GM19468 (cell line): Measurements from ENCODE around the gene PEF1.

Source experiments
- ATAC-seq: cut with Tn5 transposase; IDR thresholded peaks from one replicate; pipeline ENCODE4 v1.9.1; 2021; ENCODE audit warnings: mild to moderate bottlenecking, moderate library complexity, moderate number of reproducible peaks; ENCODE audit not compliant: unreplicated experiment; ENCODE audit errors: extremely low read depth

The PEF1 gene

DNA sequence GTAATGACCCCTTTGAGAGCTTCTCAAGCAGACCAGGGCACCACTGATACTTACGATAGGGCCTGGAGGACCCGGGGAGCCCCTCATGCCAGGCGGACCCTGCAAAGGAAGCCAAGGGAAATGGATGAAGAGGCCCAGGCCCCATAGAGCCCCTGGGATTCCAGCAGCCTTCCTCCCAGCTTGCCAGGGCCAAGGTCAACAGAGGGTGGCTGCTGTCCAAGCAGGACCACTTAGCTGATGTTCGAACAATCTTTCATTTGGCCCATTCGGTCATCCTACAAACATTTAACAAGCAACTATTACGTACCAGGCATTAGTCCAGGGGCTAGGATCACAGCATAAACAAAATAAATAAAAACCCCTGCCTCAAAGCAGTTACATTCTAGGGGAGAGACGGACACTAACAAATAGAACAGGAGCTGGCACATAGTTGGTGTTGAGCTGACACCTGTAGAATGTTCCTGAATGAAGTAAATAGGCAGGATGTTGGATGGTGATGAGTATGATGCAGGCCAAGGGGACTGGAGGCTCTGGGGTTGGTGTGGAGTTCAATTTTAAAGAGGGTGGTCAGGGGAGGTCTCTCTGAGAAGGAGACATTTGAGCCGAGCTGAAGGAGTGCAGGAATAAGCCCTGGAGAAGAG lies 27.0 kb upstream of the PEF1 start:
- ATAC-seq, result no peak

DNA sequence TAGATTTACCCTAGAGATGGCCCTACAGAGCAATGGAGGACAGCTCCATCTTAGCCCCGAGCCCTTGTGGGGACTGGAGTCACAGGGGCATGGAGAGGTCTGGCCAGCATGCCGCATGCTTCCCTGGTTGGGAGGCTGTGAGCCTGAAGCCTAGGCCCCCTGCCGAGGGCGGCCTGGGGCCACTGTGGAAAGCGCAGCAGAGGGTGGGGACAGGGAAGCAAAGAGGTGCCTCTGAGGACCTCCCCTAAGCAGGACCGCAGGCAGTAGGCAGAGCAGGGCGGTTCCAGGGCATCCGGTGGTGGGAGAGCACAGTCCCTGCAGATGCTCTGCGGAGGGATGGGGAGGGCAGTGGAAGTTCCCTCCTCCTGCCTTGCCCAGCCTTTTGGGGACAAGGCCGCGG lies 26.5 kb upstream of the PEF1 start:
- ATAC-seq, result no peak

DNA sequence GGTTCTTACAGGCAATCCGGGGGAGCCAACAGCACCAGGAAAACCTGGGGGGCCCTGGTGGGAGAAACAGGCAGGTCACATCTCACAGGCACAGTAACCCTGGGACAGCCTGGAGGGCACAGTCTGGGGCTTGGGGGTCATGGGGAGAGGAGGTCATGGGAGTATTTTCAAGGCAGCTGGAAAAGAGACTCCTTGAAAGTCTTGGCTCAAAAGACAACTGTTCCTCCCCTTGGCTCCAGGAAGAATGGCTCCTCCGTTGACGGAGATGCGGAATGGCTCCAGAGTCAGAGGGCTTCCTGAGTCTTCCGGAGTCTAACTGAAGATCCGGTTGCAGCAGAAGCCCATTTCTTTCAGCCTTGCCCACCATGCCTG lies 25.9 kb upstream of the PEF1 start:
- no peak for ATAC-seq

DNA sequence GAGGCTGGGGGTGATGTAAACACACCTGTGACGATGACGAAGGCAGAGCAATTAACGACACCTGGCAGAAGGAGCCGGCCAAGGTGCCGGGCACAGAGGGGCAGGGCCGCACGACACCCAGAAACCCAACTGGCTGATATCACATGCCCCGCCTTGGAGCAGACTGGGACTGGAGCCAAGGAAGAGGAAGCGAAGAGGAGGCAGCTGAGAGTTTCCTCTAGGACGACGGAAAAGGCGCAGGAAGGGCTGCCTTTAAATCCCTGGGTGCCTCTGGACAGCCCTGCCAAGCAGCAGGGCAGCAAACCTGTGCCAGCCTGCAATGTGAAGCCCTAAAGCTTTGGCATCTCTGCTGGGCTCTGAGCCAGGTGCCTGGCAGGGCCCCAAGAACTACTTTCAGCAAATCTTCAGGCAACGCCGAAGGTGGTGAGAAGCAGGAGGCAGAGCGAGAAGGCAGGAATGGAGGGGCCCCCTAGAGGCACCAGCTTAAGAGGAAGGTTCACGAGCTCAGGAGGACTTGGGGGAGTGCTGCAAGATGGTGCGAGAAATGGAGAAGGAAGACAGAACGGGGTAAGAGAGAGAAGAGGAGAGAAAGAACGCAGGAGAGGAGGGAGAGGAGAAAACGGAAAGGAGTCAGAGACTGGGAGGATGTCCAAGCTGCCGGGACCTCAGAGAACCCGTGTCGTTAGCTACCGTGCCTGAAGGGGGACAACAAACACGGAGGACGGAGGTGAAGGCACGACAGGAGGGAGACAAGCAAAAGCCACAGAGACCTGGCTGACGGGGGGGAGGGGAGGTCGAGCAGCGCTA lies 25.3 kb upstream of the PEF1 start:
- no peak for ATAC-seq

DNA sequence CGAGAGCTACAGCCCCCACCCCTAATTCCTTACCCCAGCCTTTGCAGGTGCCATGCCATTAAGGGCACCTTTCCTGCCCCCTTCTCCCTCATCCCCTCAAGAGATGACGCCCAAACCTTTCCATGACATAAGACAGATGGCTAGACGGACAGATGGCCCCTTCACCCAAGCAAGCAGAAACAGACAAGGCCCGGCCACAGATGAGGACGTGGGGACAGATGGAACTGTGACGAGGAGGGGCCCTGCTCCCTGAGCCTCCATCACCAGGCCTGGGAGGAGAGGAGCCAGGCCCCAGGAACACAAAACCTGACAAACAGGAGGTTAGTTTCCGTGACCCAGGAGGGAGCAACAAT lies 24.7 kb upstream of the PEF1 start:
- no peak for ATAC-seq

DNA sequence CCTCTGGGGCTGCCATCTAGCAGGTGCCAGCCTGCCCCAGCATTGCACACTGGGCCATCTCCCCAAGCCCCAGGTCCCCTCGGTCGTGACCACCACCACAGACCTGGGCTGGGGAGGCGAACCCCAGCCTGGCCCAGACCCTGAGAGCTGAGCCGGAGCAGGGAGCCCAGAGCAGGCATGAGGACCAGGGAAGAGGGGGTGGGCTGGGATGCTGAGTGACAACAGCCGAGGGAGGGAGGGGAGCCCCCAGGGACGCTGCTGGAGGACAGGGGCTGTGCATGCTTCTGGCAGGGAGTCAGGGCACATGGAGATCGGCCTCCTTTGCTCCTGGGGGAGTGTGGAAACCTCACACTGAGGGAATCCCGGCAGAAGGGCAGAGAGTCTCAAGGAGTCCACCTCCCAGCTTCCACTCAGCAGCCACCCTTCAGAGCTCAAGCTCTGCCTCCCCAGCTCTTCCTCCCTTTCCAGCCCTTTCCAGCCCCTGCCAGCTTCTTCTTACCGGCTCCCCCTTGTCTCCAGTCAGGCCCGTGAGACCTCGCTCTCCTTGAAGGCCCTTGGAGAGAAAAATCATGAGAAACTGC lies 23.7 kb upstream of the PEF1 start:
- no peak for ATAC-seq

DNA sequence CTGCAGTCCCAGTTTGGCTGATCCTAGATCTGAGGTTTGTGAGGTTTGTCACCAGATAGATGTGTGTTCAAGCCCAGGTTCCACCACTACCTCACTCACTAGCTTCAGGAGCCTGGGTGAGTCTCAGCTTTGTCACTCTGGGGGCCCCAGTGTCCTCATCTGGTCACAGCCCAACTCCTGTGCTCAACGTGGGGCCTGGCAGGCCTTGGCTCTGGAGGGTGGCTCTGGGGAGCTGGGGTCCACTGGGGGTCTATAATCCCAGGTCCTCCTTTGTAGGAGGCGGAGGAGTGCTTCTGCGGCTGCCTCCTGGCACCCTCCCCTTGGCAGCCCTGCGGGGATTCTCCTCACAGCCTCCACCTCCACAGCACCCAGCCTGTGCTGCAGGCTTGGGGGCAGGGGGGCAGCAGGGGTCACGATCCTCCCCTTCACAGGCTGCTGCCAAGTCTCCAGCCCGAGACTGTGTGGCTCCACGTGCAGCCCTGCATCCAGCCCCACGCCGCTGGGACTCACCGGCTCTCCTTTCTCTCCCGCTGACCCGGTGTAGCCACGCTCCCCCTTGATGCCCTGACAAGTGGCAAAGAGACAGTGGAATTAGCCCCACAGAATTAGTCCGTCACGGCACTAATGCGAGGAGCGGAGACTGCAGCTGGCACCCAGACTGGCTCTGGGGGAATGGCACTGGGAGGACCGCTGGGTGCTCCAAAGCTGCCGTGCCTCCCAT lies 22.5 kb upstream of the PEF1 start:
- no peak for ATAC-seq

DNA sequence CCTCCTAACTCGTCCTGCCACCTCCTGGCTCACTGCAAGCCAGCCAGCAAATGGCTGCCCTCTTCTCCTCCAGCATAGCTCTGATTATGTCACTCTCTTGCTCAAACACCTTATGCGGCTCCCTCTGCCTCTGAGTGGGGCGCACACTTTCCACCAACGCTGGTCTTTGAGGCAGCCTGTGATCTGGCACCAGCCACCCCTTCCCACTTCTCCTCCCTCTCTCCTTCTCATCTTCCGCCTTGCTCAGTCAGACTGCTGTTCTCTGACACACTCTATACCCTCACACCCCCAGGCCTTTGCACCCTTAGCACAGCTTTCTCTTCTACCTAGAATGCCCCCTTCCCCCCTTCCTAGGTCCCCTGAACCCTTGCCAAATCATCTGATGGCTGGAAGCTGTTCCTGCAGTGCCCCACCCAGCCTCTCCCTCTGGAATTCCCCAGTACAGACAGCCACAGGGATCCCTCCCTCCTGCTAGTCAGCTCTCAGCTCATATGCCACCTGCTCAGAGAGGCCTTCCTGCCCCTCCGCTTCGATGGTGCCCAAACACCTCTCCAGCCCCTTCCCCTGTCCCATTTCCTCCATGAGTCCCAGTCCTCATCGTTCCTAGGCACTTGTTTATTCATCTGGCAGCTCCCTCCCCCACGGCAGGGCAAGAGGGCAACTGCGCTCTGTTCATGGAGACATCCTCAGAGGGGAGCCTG lies 21.7 kb upstream of the PEF1 start:
- no peak for ATAC-seq

DNA sequence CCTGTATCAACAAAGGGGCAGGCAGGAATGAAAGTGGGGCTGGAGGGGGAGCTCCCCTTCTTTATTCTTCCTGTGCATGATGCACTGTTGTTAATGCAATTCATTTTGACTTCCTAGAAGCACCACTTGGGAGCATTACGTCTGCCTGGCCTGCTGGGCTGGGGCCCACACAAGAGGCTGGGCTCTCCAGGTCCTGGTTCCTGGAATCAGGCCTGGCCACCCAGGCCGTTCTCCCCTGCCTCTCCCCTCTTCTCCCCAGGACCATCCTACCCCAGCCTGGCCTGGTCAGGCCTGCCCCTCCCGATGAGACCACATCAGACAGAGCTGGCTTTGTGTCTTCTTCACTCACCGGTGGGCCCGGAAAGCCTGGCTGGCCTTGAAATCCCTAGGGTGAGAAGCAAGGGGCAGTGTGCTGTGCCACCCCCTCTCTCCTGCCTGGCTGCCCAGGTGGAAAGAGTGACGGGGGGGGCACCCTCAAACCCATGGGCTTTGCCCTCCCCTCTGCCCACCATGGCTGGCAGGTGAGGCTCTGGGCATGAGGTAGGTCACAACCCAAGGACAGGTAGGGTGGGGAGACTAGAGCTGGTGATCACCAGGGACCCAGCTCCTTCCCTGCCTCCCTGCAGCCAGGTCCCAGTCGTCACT lies 20.7 kb upstream of the PEF1 start:
- no peak for ATAC-seq

DNA sequence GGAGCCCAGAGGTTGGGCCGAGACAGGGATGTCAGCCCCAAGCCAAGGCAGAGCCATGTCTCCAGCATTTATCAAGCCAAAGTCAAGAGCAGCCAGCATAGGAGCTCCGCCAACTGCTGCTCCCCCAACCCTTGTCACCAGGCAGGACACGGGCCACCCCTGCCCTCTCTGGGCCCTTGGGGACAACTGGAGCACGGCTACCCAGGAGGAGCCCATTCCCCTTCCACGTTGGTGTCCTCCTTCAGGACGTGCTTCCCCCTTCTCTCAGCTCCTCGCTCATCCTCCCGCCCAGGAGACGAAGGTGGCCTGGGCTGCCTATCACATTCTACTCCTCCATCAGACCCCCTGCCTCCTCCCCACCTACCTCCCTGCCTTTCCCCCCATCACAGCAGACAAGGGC lies 19.9 kb upstream of the PEF1 start:
- no peak for ATAC-seq

DNA sequence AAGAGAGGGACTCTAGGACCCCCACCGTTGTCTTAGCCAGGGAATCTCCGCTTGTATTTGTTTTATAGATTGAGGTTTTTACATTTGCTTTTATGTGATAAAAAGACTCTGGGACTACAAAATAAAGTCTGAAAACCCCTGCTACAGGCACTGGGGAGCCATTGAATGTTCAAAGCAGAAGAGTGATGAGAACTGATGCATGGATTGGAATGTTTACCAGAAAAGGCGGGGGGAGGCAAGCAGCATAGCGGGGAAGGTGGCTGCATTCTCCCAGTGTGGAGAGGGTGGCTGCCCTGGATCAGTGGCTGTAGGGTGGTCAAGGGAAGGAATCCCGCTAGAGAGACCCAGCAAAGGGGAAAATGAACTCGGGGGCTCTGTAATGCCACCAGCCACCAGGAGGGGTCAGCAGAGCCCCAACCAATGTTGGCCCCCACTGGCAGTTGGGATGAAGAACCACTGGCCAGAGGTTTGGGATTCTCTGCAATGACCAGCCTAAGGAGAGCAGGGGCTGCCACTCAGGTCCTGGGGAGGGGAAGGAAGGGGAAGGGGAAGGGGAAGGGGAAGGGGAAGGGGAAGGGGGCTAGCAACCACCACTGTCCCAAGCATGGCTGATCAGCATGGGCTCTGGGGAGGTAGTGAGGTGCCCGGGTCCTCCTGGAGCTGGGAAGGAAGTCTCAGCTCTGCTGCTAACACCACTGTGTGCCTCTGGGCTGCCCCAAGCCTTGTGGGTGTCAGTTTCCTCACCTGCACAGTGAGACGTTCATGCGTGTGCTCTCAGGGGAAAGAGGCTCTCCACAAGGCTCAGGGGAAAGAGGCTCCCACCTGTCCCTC lies 19.2 kb upstream of the PEF1 start:
- ATAC-seq, result no peak

DNA sequence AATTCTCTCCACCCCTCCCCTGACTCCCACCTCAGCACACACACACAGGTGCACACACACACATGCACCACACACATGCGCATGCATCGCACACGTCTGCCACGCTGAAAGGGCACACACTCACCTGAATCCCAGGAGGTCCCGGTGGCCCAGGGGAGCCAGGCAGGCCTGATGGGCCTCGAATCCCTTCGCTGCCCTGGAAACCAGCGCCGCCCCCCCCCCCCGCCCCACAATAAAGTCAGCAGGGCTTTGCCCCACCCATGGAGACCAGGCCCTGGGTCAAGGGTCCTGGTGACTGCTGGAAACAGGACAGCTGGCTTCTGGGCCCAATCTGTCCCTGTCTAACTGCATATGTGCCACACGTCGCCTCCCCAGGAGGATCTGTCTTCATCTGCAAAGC lies 17.8 kb upstream of the PEF1 start:
- no peak for ATAC-seq

DNA sequence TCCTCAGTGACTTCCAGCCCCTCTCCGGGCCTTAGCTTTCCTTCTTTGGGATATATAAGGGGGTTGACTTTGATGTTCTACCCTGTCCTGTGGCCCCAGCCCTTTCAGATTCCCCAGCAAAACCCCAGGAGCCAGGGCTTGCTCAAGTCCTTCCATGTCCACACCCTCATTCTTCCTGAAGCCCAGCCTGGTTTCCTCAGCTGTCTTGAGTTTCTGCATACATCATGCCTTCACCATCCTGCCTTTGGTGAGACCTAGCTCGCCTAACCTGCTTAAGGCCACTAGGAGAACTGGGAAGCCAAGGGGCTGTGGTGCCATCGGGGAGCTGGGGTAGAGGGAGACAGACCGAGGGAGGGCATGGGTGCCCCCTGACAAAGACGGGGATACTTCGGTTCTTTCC lies 17.2 kb upstream of the PEF1 start:
- ATAC-seq, result no peak

DNA sequence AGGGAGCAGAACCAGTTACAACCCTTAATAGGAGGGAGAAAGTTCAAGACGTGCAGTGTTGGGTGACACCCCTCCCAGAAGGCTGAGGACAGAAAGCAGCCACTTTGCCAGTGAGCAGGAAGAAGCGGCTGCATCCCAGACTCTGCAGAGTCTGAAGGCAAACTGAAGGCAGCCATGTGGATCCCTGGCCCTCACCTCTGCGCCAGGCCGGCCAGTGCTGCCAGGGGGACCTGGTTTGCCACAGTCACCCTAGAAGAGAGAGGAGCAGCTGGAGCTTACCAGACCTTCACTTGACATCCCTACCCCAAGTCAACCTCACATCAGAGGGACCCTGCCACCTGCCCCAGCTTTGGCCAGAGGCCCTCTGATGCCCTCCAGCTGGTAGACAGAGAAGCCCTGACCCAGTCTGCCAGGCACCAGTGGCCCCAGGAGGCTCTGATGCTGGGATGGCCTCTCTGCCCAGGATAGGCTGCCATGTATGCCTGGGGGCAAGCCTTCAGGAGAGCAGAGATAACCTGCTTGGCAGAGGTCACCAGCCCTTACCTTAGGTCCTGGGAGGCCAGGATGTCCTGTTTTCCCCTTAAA lies 16.3 kb upstream of the PEF1 start:
- no peak for ATAC-seq

DNA sequence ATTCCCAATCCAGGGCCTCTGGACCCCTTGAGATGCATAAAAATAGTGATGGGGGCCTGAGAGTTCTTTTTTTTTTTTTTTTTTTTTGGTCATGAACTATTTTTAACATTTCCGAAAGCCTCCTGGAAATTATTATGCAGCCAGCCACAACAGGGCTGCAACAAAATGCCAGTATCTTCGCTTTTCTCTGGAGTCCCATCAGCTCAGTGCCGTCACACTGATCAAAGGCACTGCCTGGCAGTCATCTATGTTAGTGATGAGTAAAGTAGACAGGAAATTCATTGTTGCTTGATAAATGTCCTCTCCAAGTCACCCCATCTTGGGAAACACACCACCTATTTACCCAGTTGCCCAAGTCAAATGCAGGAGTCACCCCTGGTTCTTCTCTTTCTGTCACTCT lies 15.2 kb upstream of the PEF1 start:
- ATAC-seq, result no peak

DNA sequence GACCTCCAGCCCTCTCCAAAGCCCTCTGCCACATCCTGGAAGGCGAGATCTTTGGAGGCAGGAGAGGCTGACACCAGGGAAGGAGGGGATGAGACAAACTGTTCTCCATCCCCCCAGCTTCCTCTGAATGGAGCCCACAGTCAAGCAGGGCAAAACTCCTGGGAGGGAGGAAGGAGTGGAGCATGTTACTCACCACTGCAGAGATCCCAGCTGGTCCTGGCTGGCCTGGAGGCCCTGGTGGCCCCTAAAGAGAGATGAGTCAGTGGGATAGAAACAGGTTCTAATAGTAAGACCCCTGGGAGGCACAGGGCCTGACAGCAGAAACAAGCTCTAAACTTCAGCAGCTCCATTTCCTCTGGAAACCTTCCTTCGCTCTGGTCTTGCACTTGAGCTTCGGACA lies 14.0 kb upstream of the PEF1 start:
- ATAC-seq, result no peak

DNA sequence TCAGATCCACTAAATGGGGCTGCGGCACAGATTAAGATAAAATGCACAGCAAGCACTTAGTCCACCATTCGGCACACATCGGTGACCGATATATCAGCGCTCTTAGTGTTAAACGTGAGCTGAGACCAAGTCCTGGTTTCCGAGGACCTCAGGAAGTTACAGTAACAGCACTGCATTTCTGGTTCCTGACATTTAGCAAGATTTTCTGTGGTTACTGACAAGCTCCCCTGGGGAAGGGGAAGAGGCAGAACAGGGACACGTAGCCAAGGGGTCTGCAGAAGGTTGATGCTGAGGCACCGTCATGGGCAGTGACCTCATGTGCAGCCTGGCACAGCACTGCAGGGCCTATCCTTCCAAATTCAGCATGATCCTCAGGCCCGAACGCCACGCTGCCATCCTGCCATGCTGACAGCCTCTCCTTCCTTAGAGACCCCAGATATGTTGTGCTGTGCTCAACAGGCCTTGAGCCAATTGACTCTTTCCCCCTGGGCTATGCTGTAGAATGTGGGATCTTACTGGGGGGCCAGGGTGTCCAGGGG lies 13.4 kb upstream of the PEF1 start:
- no peak for ATAC-seq

DNA sequence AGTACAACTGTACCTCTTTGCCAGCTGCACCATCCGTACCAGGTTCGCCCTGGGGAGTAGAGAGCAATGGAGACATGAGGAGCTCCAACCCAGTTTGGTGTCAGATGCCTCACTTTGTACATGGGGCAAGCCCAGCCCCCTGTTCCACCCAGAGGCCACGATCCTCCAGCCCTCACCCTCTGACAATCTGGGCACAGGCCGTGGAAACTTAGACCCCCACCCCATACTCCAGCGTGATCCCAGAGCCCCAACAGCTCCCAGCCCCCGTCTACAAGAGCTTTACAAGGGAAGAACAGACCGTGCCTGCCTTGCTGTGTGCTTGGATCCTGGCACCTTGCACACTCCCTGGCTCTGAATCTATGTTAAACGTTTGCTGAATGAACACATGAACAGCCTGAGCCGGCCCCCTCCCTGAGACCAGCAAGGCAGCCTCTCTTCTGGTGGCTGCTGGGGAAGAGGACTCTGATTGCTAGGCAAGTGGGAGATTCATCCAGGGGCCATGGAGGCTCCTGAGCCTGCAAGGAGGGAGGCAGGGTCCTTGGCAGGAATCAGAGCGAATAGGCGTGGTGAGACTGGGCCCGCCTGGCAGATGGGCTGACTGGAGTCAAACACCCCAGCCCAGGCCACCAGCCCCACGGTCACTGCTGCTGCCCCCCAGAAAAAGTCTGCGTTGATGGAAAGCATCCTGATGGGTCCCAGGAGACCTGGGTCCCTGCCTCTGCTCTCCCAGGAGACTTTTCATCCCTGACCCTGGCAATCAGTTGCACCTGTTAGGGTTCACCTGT lies 12.5 kb upstream of the PEF1 start:
- no peak for ATAC-seq
